ENCODE data around the gene AKAP12.

AKAP12 gene

GRCh38 chr6:151239603-151240035 lies at the start of gene AKAP12:
TSS of gene AKAP12 (plus strand) at chr6:151239967. CDS start at chr6:151240563, 596 bp downstream.
- TF ChIP-seq FOXM1 (IDR thresholded peaks at IDR 0.05; ENCODE audit: borderline replicate concordance, low read depth) (no peak), TEAD4 (IDR thresholded peaks at IDR 0.05) (no peak), CEBPB (IDR thresholded peaks at IDR 0.05) (no peak), YY1 (IDR thresholded peaks at IDR 0.05; ENCODE audit: low read depth) (no peak), MAX (IDR thresholded peaks at IDR 0.05) (no peak), EGR1 (IDR thresholded peaks at IDR 0.05) (no peak), CREB1 (IDR thresholded peaks at IDR 0.05; ENCODE audit: low read depth) (no peak), RAD21 (IDR thresholded peaks at IDR 0.05; ENCODE audit: low read depth) (no peak), TAF1 (IDR thresholded peaks at IDR 0.05; ENCODE audit: low read depth) (no peak), ZBTB7A (IDR thresholded peaks at IDR 0.05; ENCODE audit: low read depth) (no peak), EP300 (IDR thresholded peaks at IDR 0.05; ENCODE audit: borderline replicate concordance) (no peak), TCF12 (IDR thresholded peaks at IDR 0.05; ENCODE audit: low read depth) (no peak), REST (IDR thresholded peaks at IDR 0.05; ENCODE audit: low read depth) (no peak), NFIC (IDR thresholded peaks at IDR 0.05) (no peak)

DNA sequence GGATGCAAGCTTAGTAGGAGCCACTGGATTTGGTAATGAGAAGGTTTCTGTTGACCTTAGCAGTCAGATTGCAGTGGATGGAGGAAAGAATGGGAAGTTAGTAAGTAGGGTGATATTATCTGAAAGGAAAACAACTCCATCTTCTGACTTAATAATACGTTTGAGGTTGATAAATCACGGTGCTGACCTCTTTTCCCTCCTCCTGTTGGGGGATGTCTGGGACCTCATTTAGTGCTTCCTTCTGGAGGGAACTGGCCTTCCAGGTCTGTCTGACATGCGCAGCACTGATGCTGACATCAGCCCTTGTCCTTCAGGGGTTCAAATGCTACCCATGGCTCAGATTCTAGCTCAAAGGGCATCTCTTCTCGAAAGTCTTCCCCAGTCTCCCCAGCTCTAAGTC lies 48.2 kb upstream of the AKAP12 start:
- TF ChIP-seq REST (IDR thresholded peaks at IDR 0.05; ENCODE audit: low read depth) (no peak), TCF12 (IDR thresholded peaks at IDR 0.05; ENCODE audit: low read depth) (no peak), EGR1 (IDR thresholded peaks at IDR 0.05) (no peak), YY1 (IDR thresholded peaks at IDR 0.05; ENCODE audit: low read depth) (no peak), RAD21 (IDR thresholded peaks at IDR 0.05; ENCODE audit: low read depth) (no peak), NFIC (IDR thresholded peaks at IDR 0.05) (no peak), TAF1 (IDR thresholded peaks at IDR 0.05; ENCODE audit: low read depth) (no peak), EP300 (IDR thresholded peaks at IDR 0.05; ENCODE audit: borderline replicate concordance) (no peak), ZBTB7A (IDR thresholded peaks at IDR 0.05; ENCODE audit: low read depth) (no peak), CEBPB (IDR thresholded peaks at IDR 0.05) (no peak), MAX (IDR thresholded peaks at IDR 0.05) (no peak), FOXM1 (IDR thresholded peaks at IDR 0.05; ENCODE audit: borderline replicate concordance, low read depth) (no peak)
- TF ChIP-seq, protein P1, sequence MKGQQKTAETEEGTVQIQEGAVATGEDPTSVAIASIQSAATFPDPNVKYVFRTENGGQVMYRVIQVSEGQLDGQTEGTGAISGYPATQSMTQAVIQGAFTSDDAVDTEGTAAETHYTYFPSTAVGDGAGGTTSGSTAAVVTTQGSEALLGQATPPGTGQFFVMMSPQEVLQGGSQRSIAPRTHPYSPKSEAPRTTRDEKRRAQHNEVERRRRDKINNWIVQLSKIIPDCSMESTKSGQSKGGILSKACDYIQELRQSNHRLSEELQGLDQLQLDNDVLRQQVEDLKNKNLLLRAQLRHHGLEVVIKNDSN (IDR thresholded peaks at IDR 0.05) = no peak

- TF ChIP-seq MAX (IDR thresholded peaks at IDR 0.05) (no peak), RAD21 (IDR thresholded peaks at IDR 0.05; ENCODE audit: low read depth) (no peak), YY1 (IDR thresholded peaks at IDR 0.05; ENCODE audit: low read depth) (no peak), NFIC (IDR thresholded peaks at IDR 0.05) (no peak), REST (IDR thresholded peaks at IDR 0.05; ENCODE audit: low read depth) (no peak), TAF1 (IDR thresholded peaks at IDR 0.05; ENCODE audit: low read depth) (no peak), FOXM1 (IDR thresholded peaks at IDR 0.05; ENCODE audit: borderline replicate concordance, low read depth) (no peak), TEAD4 (IDR thresholded peaks at IDR 0.05) (no peak), TCF12 (IDR thresholded peaks at IDR 0.05; ENCODE audit: low read depth) (no peak), CREB1 (IDR thresholded peaks at IDR 0.05; ENCODE audit: low read depth) (no peak), CEBPB (IDR thresholded peaks at IDR 0.05) (no peak), EP300 (IDR thresholded peaks at IDR 0.05; ENCODE audit: borderline replicate concordance) (no peak), EGR1 (IDR thresholded peaks at IDR 0.05) (no peak), ZBTB7A (IDR thresholded peaks at IDR 0.05; ENCODE audit: low read depth) (no peak)
- TF ChIP-seq, protein P1 (IDR thresholded peaks at IDR 0.05) = no peak
Measured at GRCh38 chr6:151196555-151196954, 43.2 kb upstream of the AKAP12 start.

- TF ChIP-seq YY1 (IDR thresholded peaks at IDR 0.05; ENCODE audit: low read depth) = no peak
- no peak for TF ChIP-seq TCF12 (IDR thresholded peaks at IDR 0.05; ENCODE audit: low read depth)
- no peak for TF ChIP-seq MAX (IDR thresholded peaks at IDR 0.05)
- TF ChIP-seq RAD21 (IDR thresholded peaks at IDR 0.05; ENCODE audit: low read depth) = no peak
- TF ChIP-seq ZBTB7A (IDR thresholded peaks at IDR 0.05; ENCODE audit: low read depth) = no peak
- TF ChIP-seq CREB1 (IDR thresholded peaks at IDR 0.05; ENCODE audit: low read depth) = no peak
- TF ChIP-seq NFIC (IDR thresholded peaks at IDR 0.05) = no peak
Measured at GRCh38 chr6:151197556-151197955, 42.2 kb upstream of the AKAP12 start.
